GM21737 (cell line): Measurements from ENCODE around the gene TP53AIP1.

Experiments
- ATAC-seq: cut with Tn5 transposase; IDR thresholded peaks from one replicate; pipeline ENCODE4 v1.9.1; 2021; ENCODE audit warnings: mild to moderate bottlenecking, moderate library complexity; ENCODE audit not compliant: unreplicated experiment

The TP53AIP1 gene, protein sequence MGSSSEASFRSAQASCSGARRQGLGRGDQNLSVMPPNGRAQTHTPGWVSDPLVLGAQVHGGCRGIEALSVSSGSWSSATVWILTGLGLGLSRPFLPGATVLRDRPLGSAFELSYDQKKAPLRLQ

DNA sequence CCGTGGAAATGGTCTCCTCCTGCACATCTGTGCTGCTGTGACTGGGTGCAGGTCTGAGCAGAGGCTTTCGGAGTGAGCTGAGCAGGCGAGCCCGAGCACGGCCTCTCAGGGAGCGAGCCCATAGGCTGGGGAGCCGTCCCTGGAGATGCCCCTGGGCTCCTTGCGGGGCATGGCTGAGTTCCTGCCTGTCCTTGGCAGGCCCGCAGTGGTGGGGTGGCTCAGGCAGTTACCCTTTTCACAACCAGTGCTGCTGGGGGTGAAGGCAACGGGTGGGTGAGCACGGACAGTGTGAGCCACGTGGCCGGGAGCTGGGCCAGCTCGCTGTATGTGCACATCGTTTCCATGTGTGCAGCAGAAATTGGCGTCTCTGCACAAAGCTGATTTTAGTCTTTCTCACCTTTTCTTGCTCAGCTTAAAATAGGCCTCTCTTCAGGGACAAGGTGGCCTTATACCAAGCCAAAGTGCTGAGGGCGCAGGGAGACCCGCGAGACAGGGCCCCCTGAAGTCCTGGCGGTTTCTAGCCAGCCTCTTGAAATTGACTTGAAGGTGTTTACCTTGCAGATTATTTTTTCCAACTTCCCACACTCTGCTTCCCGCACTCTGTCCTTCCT is at the start of gene TP53AIP1:
TSS of gene TP53AIP1 (minus strand) at position 55 of the 611 bp plus-strand sequence. CDS start 5,053 bp downstream, outside the sequence.
- no peak for ATAC-seq

DNA sequence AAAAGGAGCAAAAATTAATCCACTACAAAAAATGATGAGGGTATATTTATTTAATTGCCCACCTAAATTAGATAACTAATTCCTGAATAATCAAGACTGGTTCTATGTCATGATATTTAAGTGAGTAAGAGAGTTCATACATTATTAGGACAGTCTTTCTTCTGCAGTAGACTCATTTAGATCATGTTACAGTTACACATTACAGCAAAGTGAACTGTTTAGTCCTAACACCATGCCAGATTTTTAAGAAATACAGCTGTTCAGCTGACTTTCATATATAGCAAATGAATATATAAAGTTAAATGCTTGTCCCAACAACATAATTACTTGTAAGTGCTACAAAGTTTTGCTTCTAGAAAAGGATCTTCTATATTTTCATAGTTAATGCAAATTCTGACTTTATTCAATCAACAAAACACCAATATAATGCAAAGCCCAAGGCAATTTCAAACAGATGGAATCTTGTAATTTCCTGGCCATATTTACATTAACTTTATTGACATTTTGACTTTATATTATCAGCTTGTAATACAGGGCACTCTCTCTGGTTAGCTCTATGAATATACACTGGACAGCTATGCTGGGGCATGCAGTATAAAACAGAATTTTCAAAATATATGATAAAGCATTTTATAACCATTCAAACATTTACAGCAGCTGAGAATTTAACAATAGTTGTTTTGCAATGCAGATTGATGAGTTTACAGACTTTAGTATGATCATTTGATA is 45.7 kb upstream of the TP53AIP1 start:
- ATAC-seq, result no peak

DNA sequence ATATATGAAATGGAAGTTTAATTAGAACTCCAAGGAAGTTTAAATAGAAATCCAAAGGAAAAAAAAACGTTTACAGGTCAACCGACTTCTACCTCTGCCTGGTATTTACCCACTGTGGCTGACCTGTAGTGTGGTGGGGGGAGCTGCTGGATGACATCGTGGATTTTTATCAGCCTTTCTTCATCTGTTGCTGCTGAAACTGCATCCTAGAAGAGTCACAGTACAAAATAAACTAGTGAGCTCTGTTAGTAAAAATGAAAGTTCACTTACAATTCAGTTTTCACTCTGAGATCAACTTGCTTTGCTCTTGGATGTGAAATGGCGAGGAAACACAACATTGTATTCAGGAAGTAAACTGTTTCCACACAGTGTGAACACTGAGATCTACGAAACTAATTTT is 43.2 kb upstream of the TP53AIP1 start:
- ATAC-seq, result no peak

DNA sequence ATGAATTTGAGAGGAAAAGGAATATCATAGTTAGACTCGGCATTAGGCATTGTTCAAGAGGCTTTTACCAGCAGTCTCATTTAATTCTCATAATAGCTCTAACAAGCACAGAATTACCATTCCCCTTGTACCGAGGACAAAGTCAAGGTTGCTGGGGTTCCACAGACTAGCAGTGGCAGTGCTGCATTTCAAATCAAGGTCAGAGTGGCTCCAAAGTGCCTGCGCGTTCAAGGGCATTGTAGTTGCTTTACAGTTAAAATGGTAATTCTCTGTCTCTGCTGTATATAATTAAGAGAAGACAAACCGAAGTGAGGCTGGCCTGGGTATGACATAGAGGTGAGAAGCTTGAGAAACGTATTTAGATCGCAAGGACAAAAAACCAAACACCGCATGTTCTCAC is 40.4 kb upstream of the TP53AIP1 start:
- ATAC-seq, result no peak

DNA sequence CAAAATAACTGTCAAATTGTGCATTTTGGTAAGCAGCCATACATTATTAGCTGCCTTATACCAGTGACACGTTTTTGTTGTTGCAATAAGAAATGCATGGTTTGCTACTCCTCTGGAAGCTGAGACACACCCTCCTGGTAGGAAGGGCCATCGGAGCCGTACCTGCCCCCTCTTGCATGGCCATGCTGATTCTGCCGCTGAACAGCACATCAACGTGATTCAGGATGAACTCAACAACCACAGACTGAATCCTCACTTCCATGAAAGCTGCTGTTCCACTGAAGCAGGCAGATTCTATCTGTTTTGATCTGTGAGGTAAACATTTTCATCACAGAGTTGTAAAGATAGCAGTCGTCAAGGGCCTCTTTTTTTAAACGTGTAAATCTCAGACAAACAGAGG is 38.6 kb upstream of the TP53AIP1 start:
- ATAC-seq, result no peak

DNA sequence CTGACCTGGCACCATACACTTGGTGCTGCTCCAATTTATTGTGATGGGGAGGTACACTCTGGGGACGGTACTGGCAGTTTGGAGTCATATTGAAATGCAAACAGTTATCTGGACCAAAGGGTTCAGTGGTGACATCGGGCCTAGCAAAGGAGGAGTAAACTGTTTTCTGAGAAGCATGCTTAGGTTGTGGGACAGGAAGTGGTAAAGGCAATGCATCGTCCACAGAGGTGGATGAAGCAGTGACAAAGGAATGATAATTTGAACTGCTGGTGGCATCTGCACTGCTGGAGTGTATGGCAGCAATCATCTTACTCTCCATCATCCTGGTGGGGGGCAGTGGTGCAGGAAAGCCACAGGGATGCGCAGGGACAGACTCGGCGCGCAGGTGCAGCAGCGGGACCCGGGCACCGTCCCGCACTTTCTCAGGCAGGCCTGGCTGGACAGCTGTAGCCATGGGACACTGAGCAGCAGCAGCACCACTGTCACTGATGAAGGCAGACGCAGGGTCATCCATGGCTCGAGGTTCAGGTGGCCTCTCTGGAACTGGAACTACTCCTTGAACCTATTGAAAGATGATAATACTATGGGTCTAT is 28.0 kb upstream of the TP53AIP1 start:
- ATAC-seq, result no peak

DNA sequence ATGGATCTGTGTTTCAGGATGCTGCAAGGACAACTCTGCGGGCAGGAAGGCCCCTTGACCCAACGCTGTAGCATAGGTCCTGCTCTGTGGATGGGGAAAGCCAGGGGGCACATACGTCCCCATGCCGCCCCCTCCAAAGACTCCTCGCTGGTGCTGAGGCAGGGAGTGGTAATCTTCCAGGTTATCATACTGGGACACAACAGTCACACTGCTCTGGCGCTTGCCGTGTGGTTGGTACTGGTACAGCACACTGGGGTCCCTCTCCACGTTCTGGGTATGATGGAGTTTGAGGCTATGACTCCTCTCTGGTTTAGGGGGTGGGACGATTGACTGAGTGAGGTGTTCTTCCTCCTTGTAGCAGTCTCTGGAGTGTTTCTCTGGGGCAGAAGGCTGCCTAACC is 26.2 kb upstream of the TP53AIP1 start:
- no peak for ATAC-seq

DNA sequence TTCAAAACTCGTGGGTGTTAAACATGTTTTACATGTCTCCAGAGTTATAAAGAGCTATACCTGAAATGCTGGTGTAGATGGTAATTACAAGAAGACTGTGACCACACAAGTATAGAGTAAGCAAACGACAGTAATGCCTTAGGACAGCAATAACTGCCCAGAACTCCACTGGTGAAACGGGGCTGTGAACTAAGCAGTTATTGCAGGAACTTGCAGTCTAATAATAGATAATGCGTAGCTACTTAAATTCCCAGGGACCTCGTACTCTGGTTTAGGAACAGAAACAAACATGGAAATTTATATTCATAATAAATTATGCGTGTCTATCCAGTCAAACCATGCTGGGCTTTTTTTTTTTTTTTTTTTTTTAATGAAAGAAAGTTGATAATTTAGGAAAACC is 24.9 kb upstream of the TP53AIP1 start:
- no peak for ATAC-seq

DNA sequence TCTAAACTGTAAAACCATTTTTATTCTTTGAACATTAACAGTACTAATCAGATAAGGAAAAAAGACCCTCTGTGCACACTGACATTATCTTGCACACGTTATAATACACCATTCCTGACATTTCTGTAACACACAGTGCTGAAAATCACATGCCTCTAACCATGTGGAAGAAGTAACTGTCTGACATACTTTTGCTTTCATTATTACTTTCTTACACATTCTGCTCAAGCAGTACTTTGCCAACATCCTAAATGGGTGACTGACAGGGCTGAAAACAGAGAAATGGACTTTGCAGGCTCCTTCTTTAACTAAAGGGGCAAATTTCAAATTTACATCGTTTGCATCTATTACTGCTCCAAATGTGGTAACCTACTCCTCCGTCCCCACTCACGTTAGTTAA is 22.8 kb upstream of the TP53AIP1 start:
- peak; percentile 91 for ATAC-seq

DNA sequence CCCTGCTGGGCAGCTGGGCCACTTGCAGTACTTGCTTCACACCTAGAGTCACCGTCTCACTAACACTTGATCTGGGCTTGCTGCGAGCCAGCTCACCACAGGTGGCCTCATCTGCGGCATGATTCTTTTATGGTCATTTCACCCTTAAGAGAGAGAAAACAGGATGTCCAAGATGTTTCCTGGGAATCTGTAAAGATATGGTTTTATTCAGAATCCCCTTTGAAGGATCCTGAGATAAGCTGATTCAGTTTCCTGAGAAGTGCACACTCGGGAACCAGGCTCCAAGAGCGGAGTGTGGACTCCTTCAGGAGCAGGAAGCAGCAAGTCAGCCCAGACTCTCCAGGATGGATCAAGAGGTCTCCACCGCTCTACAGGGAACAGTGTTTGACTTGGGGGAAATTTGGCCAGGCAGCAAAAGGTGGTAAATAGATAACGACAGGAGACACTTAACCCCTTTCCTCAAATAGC is 21.8 kb upstream of the TP53AIP1 start:
- no peak for ATAC-seq

DNA sequence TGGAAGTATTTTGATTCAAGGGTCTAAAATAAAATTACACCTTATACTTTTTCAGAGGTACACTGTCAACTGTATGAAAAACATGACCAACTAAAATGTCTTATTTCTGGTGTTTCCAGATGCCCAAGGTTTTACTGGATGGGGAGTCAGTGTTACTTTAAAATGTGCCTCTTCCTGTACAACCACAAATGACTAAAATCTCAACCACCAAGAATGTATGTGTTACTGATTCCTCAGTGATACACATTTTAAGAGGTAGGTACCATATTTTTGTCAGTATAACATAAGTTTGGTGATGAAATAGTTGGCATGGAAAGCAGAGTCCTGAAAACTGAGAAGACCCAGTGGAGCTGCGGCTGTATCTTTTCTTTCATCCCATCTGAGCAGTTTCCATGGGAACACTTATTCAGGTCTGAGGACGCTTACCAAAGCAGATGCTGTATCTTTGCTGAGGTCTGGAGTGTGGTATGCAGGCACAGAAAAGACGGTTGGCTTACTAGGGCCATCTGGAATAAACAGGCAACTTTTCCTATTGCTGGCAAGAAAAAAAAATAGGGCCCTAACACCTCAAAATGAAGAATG is 21.2 kb upstream of the TP53AIP1 start:
- no peak for ATAC-seq

DNA sequence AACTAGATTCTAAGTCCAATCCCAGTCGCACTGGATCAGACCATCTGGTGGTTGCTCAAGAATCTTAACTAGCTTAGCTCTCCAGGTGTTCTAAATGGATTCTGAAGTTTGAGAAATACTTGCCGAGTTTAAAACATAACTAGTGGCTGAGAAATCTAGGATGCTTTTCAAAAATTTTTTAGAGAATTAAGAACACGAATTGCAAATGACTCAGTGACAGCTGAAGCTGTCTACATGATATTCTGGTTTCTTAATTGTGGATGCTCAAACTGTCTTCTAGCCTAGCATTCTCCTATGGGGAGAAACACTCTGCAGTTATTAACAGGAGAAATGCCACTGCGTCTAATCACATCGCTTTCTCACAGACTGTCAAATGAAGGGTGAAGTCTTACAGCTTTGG is 20.2 kb upstream of the TP53AIP1 start:
- no peak for ATAC-seq

DNA sequence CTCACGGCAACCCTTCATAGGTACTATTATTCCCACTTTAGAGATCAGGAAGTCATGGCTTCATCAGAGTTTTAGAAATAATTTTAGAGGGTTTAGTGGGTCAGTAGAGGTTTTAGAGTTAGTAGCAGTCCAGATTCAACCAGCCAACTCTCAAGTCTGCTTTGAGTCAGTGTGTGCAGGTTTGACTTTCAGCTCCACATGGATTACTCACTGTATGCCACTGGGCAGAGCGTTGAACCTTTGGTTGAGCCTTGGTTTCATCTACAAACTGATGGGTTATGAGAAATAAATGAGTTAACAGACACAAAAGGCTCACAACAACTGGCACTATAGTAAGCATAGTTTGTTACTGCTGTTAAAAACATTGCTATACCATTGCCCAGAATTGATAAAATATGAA is 19.0 kb upstream of the TP53AIP1 start:
- no peak for ATAC-seq

DNA sequence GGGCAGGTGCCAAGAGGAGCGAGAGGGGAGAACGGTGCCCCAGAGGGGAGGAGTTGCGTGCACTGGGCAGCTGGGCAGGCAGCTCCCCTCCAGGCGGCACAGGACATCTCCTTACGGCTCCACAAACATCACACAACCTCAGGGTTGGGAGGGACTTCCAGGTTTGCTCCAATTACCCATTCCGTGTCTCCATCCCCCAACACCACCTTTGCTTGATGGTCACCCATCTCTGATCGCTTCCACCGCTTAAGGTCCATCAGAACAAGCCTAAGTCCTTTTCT is 14.5 kb upstream of the TP53AIP1 start:
- ATAC-seq, result no peak

DNA sequence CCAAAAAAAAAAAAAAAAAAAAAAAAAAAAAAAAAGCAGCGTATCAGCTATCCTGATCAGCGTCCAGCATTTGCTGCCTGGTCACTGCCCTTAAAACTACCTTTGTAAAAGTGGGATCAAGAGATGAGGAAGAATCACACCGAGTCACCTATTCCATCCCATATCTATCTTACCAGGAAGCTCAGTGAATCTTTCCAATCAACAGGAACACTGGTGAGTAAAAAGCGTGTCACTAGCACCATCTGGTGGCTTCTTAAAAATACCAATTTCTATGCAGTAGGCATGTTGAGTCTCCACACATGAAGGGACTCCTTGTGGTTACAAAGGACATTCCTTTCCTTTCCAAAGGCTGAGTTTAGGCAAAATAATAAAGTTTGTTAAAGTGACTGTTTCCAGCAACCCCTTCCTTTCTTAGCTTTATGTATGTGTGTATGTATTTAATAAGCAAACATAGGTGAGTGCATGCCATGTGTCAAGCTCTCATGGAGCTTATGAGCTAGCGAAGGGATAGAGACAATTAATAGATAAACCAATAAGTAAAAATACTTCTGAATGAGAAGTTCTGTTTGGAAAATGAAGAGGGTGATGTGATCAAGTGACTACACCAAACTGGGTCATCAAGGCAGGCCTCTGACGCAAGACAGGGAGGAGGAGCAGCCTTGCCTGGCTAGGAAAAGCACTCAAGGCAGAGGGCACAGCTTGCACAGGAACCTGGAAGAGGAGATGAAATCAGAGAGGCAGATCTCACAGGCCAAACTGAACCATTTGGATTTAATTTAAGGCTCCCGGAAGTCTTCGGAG is 13.9 kb upstream of the TP53AIP1 start:
- peak; percentile 54 for ATAC-seq

DNA sequence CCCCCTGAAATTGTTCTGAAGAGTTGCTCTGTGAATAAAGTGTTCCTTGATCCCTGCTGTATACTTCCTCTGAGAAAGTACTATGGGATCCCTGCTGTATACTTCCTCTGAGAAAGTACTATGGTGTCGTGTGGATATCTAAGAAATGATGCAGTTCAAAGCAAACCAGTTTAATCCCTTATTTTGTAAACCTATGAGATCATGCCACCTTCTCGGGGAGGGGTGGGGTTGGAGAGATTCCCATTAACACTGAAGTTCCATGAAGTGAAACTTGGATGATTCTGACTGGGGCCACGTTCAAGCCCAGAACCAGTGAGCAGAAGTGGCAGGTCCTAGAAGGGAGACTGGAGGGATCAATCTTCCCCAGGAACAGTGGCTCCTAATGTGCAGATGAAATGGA is 13.0 kb upstream of the TP53AIP1 start:
- ATAC-seq, result no peak

DNA sequence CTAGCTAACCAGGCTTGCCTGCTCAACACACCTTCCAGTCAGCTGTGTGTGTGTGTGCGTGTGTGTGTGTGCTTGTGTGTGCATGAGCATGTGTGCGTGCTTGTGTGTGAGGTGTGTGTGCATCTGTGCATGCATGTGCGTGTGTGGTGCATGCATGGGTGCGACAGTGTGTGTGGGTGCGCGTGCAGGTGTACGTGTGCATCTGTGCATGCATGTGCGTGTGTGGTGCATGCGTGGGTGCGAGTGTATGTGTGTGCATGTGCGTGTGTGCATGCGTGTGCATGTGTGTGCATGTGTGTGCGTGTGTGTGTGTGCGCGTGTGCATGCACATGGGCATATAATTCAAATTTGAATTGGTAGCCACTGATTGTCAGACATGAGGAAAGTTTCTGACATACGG is 10.5 kb upstream of the TP53AIP1 start:
- ATAC-seq, result no peak

DNA sequence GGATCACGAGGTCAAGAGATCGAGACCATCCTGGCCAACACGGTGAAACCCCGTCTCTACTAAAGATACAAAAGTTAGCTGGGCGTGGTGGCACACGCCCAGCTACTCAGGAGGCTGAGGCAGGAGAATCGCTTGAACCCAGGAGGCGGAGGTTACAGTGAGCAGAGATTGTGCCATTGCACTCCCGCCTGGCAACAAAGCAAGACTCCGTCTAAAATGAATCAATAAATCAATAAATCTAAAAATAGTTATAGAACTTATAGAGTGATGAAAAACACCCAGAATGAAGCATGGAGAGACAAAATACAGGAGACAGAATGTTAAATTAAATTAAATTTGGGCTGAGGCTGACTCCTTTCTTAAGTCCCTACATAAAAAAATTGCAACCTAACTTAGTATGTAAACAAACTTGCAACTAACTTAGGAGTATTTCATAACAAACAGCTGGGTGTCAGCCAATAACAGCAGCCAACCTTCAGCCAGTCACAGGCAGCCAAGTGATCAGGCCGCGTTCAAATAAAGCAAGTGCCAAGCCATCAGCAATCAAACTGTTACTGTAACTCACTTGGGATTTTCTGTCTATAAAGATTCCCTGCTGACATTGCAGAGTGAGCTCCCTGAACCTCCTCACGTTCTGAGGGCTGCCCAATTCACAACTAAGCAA is 7.3 kb upstream of the TP53AIP1 start:
- ATAC-seq, result no peak

DNA sequence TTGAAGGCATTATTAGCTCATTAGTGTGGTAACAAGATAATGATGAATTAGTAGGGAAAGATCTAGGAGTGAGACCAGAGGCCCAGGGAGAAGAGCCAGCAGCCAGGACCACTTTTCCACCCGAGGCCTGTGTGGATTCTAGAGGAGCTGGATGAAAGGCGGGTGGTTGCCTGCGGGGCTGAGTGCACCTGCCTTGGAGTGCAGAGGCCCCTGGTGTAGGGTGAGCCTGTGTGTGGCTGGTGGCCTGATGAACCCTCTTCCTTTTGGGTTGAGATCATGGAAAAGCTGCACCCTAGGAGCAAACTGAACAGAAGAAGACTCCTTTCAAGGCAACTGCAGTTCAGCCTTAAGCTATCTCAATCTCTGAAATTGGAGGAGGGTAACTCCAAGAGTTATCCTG is 5.9 kb upstream of the TP53AIP1 start:
- ATAC-seq, result no peak

DNA sequence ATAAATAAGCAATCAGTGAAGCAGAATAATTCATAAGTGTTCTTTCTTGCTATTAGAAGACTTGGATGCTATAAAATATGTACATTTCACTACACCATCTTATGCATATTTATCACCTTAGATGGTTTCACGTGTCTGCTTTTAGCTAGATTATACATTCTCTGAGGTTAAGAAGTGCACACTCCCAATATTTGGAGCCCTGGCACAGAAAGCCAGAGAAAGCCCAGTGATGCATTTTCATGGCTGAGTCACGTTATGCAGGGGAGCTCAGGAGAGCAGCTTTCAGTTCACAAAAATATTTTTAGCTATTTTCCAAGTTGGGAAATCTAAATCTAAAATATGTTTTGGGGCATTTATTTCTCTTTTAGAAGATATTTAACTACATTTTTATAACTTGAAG is 5.1 kb upstream of the TP53AIP1 start:
- ATAC-seq, result no peak

DNA sequence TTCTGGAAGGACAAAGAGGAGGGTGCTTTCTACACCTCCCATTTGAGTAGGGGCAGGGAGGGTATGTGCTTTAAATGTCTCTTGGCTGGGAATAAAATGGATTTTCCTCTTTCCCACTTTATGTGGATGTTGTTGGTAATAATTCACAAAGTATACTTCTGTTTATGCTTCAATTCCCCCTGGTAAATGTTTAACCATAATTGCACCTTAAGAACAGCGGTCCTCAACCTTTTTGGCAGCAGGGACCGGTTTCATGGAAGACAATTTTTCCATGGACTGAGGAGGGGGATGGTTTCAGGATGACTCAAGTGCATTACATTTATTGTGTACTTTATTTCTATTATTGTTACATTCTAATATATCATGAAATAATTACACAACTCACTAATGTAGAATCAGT is 4.0 kb upstream of the TP53AIP1 start:
- no peak for ATAC-seq
